PC-9 (cell line): ENCODE measurements around the gene BIRC5.

Experiments used
- CTCF ChIP-seq: fragments of 200-600 bp; sonication (generic); conservative IDR thresholded peaks from 2 replicates; pipeline ENCODE4 v1.6.1; 2017; ENCODE audit warnings: mixed run types, antibody characterized with exemption, mild to moderate bottlenecking, moderate library complexity
- EZH2 ChIP-seq: fragments of 200-600 bp; sonication (generic); IDR thresholded peaks from 2 replicates; pipeline ENCODE4 v1.8.0; 2017; ENCODE audit warnings: antibody characterized with exemption, low read depth

DNA sequence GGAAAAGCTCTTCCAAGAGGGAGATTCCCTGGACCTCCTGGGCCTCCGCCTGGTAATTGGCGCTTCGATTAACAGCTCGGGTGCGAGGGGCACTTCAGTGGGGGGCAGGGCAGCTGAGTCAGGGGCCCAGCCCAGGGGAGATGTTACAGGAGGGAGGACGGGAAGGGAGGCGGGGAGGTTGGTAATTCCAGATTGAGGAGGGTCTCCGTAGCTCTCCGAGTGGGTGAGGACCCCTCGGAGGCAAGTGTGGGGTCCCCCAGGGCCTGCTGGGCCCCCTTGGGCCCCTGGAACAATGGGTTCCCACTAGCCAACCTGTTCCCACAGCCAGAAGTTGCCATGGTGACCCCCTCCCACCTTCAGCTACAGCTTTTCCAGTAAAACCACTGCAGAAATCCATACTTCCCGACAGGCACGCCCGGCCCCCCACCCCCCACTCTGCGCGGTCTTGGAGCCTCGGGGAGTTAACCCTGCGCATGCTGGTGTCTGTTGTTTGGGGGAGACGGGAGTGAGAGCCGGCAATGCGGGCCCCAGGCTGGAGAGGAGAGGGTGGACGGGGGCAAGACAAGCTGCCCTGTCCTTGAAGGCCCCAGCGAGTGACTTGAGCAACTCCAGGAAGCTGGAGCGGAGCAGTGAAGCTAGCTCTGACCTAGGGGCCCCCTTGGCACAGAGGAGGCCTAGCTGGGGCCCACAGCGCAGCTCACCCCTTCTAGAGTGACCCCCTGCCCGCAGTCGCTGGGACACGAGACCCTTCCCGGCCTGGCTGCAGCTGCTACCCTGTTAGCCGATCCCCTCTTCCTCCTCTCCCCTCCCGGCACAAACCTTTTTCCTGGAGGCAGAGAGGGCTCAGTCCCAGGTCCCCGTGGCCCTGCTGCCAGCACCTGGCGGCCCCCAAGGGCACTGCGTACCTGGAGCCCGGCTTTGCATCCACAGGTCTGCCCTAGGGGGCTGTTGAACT, 55.2 kb downstream of the BIRC5 start:
- TF ChIP-seq CTCF (no peak), EZH2 (no peak)
